Measurements from ENCODE around the gene ZNF518B.
A peak's percentile ranks its signal among the peaks of the same experiment; 100 is the strongest.

ZNF518B gene

GRCh38 chr4:10457255-10457801 lies at the start of gene ZNF518B:
TSS of gene ZNF518B (minus strand) at chr4:10457426. CDS start at chr4:10446328, 11,098 bp downstream.
- peak; percentile 80 for DNase-seq (ENCODE audit: low spot score)

- DNase-seq (ENCODE audit: low spot score), result no peak
Measured at GRCh38 chr4:10506077-10506476, 48.9 kb upstream of the ZNF518B start.

GRCh38 chr4:10504570-10505179 lies 47.4 kb upstream of the ZNF518B start:
- DNase-seq (ENCODE audit: low spot score), result no peak

- no peak for DNase-seq (ENCODE audit: low spot score)
Measured at GRCh38 chr4:10502717-10503116, 45.5 kb upstream of the ZNF518B start.

- no peak for DNase-seq (ENCODE audit: low spot score)
Measured at GRCh38 chr4:10500776-10501175, 43.5 kb upstream of the ZNF518B start.

- no peak for DNase-seq (ENCODE audit: low spot score)
Measured at GRCh38 chr4:10496200-10496599, 39.0 kb upstream of the ZNF518B start.

- no peak for DNase-seq (ENCODE audit: low spot score)
Measured at GRCh38 chr4:10495651-10496050, 38.4 kb upstream of the ZNF518B start.

- DNase-seq (ENCODE audit: low spot score), result no peak
Measured at GRCh38 chr4:10492464-10492863, 35.2 kb upstream of the ZNF518B start.

- DNase-seq (ENCODE audit: low spot score), result no peak
Measured at GRCh38 chr4:10491401-10491800, 34.2 kb upstream of the ZNF518B start.

GRCh38 chr4:10490996-10491395 lies 33.8 kb upstream of the ZNF518B start:
- no peak for DNase-seq (ENCODE audit: low spot score)

- DNase-seq (ENCODE audit: low spot score), result no peak
Measured at GRCh38 chr4:10482913-10483312, 25.7 kb upstream of the ZNF518B start.

- no peak for DNase-seq (ENCODE audit: low spot score)
Measured at GRCh38 chr4:10480616-10481015, 23.4 kb upstream of the ZNF518B start.

- no peak for DNase-seq (ENCODE audit: low spot score)
Measured at GRCh38 chr4:10478621-10479020, 21.4 kb upstream of the ZNF518B start.

- no peak for DNase-seq (ENCODE audit: low spot score)
Measured at GRCh38 chr4:10470505-10470904, 13.3 kb upstream of the ZNF518B start.

GRCh38 chr4:10466161-10466560 lies 8.9 kb upstream of the ZNF518B start:
- no peak for DNase-seq (ENCODE audit: low spot score)

GRCh38 chr4:10462876-10463275 lies 5.7 kb upstream of the ZNF518B start:
- DNase-seq (ENCODE audit: low spot score), result no peak

- DNase-seq (ENCODE audit: low spot score), result no peak
Measured at GRCh38 chr4:10461850-10462400, 4.7 kb upstream of the ZNF518B start.

GRCh38 chr4:10461091-10461849 lies 4.0 kb upstream of the ZNF518B start:
- DNase-seq (ENCODE audit: low spot score), result peak; percentile 75

- no peak for DNase-seq (ENCODE audit: low spot score)
Measured at GRCh38 chr4:10460313-10461047, 3.3 kb upstream of the ZNF518B start.

GRCh38 chr4:10459305-10459704 lies 2.1 kb upstream of the ZNF518B start:
- no peak for DNase-seq (ENCODE audit: low spot score)

GRCh38 chr4:10458177-10458576 lies 951 bp upstream of the ZNF518B start:
- DNase-seq (ENCODE audit: low spot score), result no peak

- DNase-seq (ENCODE audit: low spot score), result peak; percentile 47
Measured at GRCh38 chr4:10456595-10457254, 501 bp downstream of the ZNF518B start.
